ENCODE data around the gene PMM1. TPM values are rescaled to one million over a fixed set of nuclear protein-coding genes. Genes with fewer than 3 reads are reported as not detected.
"Not testable (repeated sequence)": the region's sequence is repeated elsewhere in the genome, so short reads cannot be mapped to it uniquely, and the experiment has no call there.

The PMM1 gene
- total RNA-seq, 1 donor: 15.6 TPM

DNA sequence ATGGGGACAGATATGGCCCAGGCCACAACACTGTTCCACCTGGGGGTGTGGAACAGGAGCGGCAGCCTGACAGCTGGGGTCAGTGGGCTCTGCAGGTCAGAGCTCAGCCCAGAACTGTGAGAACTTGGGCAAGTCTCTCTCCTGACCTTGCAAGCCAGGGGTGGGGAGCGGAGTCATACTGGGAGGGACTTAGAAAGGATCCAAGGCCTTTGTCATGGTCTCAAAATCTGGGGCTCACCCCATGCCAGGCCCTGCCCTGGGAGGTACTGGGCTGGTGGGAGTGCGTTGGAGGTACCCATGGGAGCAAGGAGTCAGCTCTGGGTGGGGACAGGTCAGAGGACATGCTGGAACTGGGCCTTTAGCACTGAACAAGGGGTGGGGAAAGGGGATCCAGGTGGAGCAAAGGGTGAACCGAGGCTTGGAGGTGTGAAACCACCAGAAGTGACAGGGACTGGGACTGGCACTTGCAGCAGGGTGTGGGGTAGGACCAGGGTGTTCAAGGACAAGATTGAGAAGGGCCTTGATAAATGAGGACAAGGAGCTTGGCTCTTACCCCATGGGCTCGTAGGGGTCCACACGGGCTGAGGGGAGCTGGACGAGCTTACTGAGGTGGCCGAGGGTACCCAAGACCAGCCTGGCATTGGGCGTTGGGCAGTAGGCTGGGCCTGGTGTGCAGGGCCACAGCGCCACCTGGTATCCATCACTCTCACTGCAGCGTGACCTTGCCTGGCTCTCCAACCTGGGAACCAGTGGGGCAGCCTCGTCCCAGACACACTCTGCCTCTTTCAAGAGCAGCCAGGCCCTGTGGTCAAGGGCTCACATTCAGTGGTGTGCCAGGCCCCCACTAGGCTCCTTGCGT is 7.4 kb upstream of the PMM1 start:
- H3K27me3 ChIP-seq (ENCODE audit: insufficient read depth, low read length): no peaks in the 10 kb centered on the region
- DNase-seq (ENCODE audit: insufficient read length, low spot score, missing footprints): peak; percentile 95
- H3K4me2 ChIP-seq (ENCODE audit: insufficient read depth, low read length): peak overlapping the region; percentile 17
- H3K27ac ChIP-seq (ENCODE audit: low read depth, low read length): peak overlapping the region; percentile 43
- no peaks in the 10 kb centered on the region for H3K9me3 ChIP-seq (ENCODE audit: low read depth, low read length)
- peaks cover 4% of the 10 kb centered on the region for H4K20me1 ChIP-seq (ENCODE audit: insufficient read depth, low read length)
- peaks cover 26% of the 10 kb centered on the region for H3K36me3 ChIP-seq (ENCODE audit: insufficient read depth, low read length)
- no peak overlapping the region for H2AFZ ChIP-seq (ENCODE audit: low read length)
- H3K79me2 ChIP-seq (ENCODE audit: insufficient read depth, low read length): no peaks in the 10 kb centered on the region
- no peak overlapping the region for H3K4me3 ChIP-seq (ENCODE audit: insufficient read depth, low read length)
- TF ChIP-seq CTCF (IDR thresholded peaks at IDR 0.05; ENCODE audit: extremely low read depth, low read depth, low read length): peak; percentile 81
- peaks cover 16% of the 10 kb centered on the region for H3K4me1 ChIP-seq (ENCODE audit: insufficient read depth, low read length)

DNA sequence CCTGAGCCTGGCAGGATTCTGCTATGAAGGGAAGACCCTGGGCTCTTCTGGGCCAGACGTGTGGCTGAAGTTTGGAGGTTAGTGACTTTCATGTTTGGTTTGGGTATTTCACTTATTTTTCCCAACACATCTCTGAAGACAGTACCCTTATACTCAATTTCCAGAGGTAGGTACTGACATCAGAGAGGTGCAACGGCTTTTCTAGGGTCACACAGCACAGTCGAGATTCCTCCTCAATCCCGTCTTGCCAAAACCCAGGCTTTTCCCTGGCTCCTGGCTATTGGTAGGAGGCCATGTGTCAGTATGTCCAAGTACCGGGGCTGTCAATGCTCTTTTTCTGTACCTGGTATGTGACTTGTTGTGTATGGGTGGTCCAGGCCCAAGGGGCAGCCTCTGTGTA is 6.1 kb upstream of the PMM1 start:
- Histone ChIP-seq H3K79me2 (ENCODE audit: insufficient read depth, low read length) (no peaks in the 10 kb centered on the region), H3K9me3 (ENCODE audit: low read depth, low read length) (no peaks in the 10 kb centered on the region), H3K4me3 (ENCODE audit: insufficient read depth, low read length) (no peak overlapping the region), H4K20me1 (ENCODE audit: insufficient read depth, low read length) (peaks cover 4% of the 10 kb centered on the region), H3K27me3 (ENCODE audit: insufficient read depth, low read length) (no peaks in the 10 kb centered on the region), H3K27ac (ENCODE audit: low read depth, low read length) (no peak overlapping the region), H2AFZ (ENCODE audit: low read length) (no peak overlapping the region), H3K4me1 (ENCODE audit: insufficient read depth, low read length) (peaks cover 16% of the 10 kb centered on the region), H3K4me2 (ENCODE audit: insufficient read depth, low read length) (no peak overlapping the region), H3K36me3 (ENCODE audit: insufficient read depth, low read length) (peaks cover 15% of the 10 kb centered on the region)
- peak; percentile 53 for DNase-seq (ENCODE audit: insufficient read length, low spot score, missing footprints)
- TF ChIP-seq CTCF (IDR thresholded peaks at IDR 0.05; ENCODE audit: extremely low read depth, low read depth, low read length): no peak

DNA sequence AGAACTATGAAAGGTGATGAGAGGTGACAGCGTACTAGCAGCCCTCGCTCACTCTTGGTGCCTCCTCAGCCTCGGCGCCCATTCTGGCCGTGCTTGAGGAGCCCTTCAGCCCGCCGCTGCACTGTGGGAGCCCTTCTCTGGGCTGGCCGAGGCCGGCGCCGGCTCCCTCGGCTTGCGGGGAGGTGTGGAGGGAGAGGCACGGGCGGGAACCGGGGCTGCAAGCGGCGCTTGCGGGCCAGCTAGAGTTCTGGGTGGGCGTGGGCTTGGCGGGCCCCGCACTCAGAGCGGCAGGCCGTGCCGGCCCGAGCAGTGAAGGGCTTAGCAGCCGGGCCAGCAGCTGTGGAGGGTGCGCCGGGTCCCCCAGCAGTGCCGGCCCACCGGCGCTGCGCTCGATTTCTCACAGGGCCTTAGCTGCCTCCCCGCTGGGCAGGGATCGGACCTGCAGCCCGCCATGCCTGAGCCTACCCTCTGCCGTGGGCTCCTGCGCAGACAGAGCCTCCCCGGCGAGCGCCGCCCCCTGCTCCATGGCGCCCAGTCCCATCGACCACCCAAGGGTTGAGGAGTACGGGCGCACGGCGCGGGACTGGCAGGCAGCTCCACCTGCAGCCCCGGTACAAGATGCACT is 3.8 kb upstream of the PMM1 start:
- H4K20me1 ChIP-seq (ENCODE audit: insufficient read depth, low read length); DNase-seq (ENCODE audit: insufficient read length, low spot score, missing footprints); H3K4me3 ChIP-seq (ENCODE audit: insufficient read depth, low read length); H3K27me3 ChIP-seq (ENCODE audit: insufficient read depth, low read length); H3K36me3 ChIP-seq (ENCODE audit: insufficient read depth, low read length); H3K9me3 ChIP-seq (ENCODE audit: low read depth, low read length); H3K27ac ChIP-seq (ENCODE audit: low read depth, low read length); H3K4me2 ChIP-seq (ENCODE audit: insufficient read depth, low read length); H2AFZ ChIP-seq (ENCODE audit: low read length): not testable (repeated sequence)
- Histone ChIP-seq H3K79me2 (ENCODE audit: insufficient read depth, low read length) (peaks cover 12% of the 10 kb centered on the region), H3K4me1 (ENCODE audit: insufficient read depth, low read length) (peaks cover 17% of the 10 kb centered on the region)

GRCh38 chr22:41587347-41587723 is 2.3 kb downstream of the PMM1 start:
- TF ChIP-seq CTCF (IDR thresholded peaks at IDR 0.05; ENCODE audit: extremely low read depth, low read depth, low read length): no peak
- no peaks in the 10 kb centered on the region for H3K27me3 ChIP-seq (ENCODE audit: insufficient read depth, low read length)
- H4K20me1 ChIP-seq (ENCODE audit: insufficient read depth, low read length): peaks cover 11% of the 10 kb centered on the region
- H3K4me3 ChIP-seq (ENCODE audit: insufficient read depth, low read length): no peak overlapping the region
- peaks cover 32% of the 10 kb centered on the region for H3K36me3 ChIP-seq (ENCODE audit: insufficient read depth, low read length)
- peaks cover 41% of the 10 kb centered on the region for H3K79me2 ChIP-seq (ENCODE audit: insufficient read depth, low read length)
- H3K27ac ChIP-seq (ENCODE audit: low read depth, low read length): no peak overlapping the region
- peaks cover 17% of the 10 kb centered on the region for H3K4me1 ChIP-seq (ENCODE audit: insufficient read depth, low read length)
- DNase-seq (ENCODE audit: insufficient read length, low spot score, missing footprints): no peak
- peak overlapping the region; percentile 95 for H3K4me2 ChIP-seq (ENCODE audit: insufficient read depth, low read length)
- no peaks in the 10 kb centered on the region for H3K9me3 ChIP-seq (ENCODE audit: low read depth, low read length)
- no peak overlapping the region for H2AFZ ChIP-seq (ENCODE audit: low read length)

All from osteoblast (primary cell).